Gastroesophageal sphincter (tissue), 3 donors: ENCODE results near the gene IFT81.

Experiments used
- EP300 ChIP-seq: sonication (generic); formaldehyde crosslinking; IDR thresholded peaks from one replicate; pipeline ENCODE4 v1.6.1; 2017; ENCODE audit warnings: antibody characterized with exemption, mild to moderate bottlenecking
- POLR2A ChIP-seq, 2 donors: fragments of 450-650 bp; IDR thresholded peaks; one replicate each; pipeline ENCODE4 v1.6.1; 2017; ENCODE audit warnings: antibody characterized with exemption in 2 of 2, mild to moderate bottlenecking in 2 of 2, moderate library complexity in 1 of 2
- TF ChIP-seq, protein P1 (sequence below), 4 experiments: fragments of 200-600 bp in 2 of 4; fragments of 450-650 bp in 2 of 4; sonication (generic) in 1 of 4; IDR thresholded peaks; one replicate each; pipeline ENCODE4 v1.5.1; 2017 to 2019; ENCODE audit warnings: antibody characterized with exemption in 4 of 4, mild to moderate bottlenecking in 2 of 4, moderate library complexity in 2 of 4

DNA sequence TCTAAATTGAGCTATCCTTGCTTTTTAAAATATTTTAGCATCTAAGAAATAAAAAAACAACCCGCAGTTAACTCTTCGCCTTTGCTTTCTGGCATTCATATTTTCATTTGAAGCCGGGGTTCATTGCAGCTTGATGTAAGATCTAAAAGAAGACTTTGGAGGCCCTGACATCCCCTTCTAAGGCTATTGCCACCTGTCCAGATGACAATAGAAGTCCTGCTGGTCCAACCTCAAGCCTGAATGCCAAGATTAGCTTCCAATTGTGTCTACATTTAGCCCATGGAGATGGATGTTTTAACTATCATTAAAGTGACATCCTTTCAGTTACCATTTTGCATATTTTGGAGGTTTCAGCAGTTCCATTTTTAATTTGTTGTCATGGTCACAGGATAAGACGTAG lies 105.3 kb downstream of the IFT81 start:
- TF ChIP-seq, protein P1, sequence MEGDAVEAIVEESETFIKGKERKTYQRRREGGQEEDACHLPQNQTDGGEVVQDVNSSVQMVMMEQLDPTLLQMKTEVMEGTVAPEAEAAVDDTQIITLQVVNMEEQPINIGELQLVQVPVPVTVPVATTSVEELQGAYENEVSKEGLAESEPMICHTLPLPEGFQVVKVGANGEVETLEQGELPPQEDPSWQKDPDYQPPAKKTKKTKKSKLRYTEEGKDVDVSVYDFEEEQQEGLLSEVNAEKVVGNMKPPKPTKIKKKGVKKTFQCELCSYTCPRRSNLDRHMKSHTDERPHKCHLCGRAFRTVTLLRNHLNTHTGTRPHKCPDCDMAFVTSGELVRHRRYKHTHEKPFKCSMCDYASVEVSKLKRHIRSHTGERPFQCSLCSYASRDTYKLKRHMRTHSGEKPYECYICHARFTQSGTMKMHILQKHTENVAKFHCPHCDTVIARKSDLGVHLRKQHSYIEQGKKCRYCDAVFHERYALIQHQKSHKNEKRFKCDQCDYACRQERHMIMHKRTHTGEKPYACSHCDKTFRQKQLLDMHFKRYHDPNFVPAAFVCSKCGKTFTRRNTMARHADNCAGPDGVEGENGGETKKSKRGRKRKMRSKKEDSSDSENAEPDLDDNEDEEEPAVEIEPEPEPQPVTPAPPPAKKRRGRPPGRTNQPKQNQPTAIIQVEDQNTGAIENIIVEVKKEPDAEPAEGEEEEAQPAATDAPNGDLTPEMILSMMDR (IDR thresholded peaks at IDR 0.05) = no peak
- TF ChIP-seq EP300 (no peak), POLR2A (IDR thresholded peaks at IDR 0.05) (no peak)
